Common myeloid progenitor, CD34-positive (primary cell): ENCODE results near the gene AFTPH.

Experiments
- CTCF ChIA-PET: fragments of 350-600 bp; sonication (Branson Sonifier 250); formaldehyde crosslinking; loops from one replicate; lab custom pipeline; 2021; ENCODE audit warnings: antibody characterized with exemption; lab: Charles Lee
- POLR2A ChIA-PET: fragments of 350-600 bp; sonication (Branson Sonifier 250); formaldehyde crosslinking; loops from one replicate; lab custom pipeline; 2021; ENCODE audit warnings: antibody characterized with exemption; lab: Charles Lee
- DNase-seq, 3 donors: peaks; one replicate each; pipeline versions ENCODE4 v3.0.0 to v3.0.0-alpha.2; 2013
- H3K27ac ChIP-seq, 2 experiments: 1 replicate in 1 of 2; 2 replicates in 1 of 2; pipeline ENCODE4 v1.7.0; 2013; ENCODE audit warnings: inconsistent platforms in 2 of 2, low read length in 2 of 2, mild to moderate bottlenecking in 2 of 2, low read depth in 1 of 2, moderate library complexity in 1 of 2; ENCODE audit not compliant: severe bottlenecking in 2 of 2, insufficient read depth in 1 of 2, poor library complexity in 1 of 2
- H3K27me3 ChIP-seq, 5 experiments: replicated peaks in 2 of 5; 1 replicate in 3 of 5; 2 replicates in 2 of 5; pipeline versions ENCODE4 v1.6.1 to v1.7.0; 2013; ENCODE audit warnings: low read length in 4 of 5, mild to moderate bottlenecking in 2 of 5, moderate library complexity in 2 of 5, inconsistent platforms in 1 of 5; ENCODE audit not compliant: insufficient read depth in 5 of 5, control insufficient read depth in 4 of 5
- H3K36me3 ChIP-seq, 4 experiments: 1 replicate in 2 of 4; 2 replicates in 2 of 4; pipeline versions ENCODE4 v1.6.1 to v1.7.0; 2013; ENCODE audit warnings: low read length in 3 of 4, control low read depth in 1 of 4, mild to moderate bottlenecking in 1 of 4; ENCODE audit not compliant: control insufficient read depth in 4 of 4, insufficient read depth in 4 of 4
- H3K4me1 ChIP-seq, 4 experiments: 1 replicate in 3 of 4; 2 replicates in 1 of 4; pipeline versions ENCODE4 v1.6.1 to v1.7.1; 2013; ENCODE audit warnings: low read length in 3 of 4, mild to moderate bottlenecking in 3 of 4, control low read depth in 1 of 4, inconsistent platforms in 1 of 4, moderate library complexity in 1 of 4; ENCODE audit not compliant: control insufficient read depth in 4 of 4, insufficient read depth in 4 of 4; ENCODE audit errors: control extremely low read depth in 1 of 4
- H3K4me3 ChIP-seq, 7 experiments: 1 replicate in 4 of 7; 2 replicates in 3 of 7; pipeline versions ENCODE4 v1.5.1 to v1.7.0; 2013; ENCODE audit warnings: mild to moderate bottlenecking in 7 of 7, low read length in 6 of 7, moderate library complexity in 6 of 7, inconsistent platforms in 2 of 7, low read depth in 2 of 7, control low read depth in 1 of 7; ENCODE audit not compliant: insufficient read depth in 4 of 7, control insufficient read depth in 1 of 7; ENCODE audit errors: extremely low read depth in 1 of 7
- H3K9me3 ChIP-seq, 5 experiments: 1 replicate in 4 of 5; 2 replicates in 1 of 5; pipeline versions ENCODE4 v1.6.1 to v1.7.1; 2013; ENCODE audit warnings: low read length in 4 of 5, mild to moderate bottlenecking in 2 of 5, inconsistent platforms in 1 of 5, low read depth in 1 of 5, moderate library complexity in 1 of 5; ENCODE audit not compliant: control insufficient read depth in 4 of 5, insufficient read depth in 2 of 5; ENCODE audit errors: control extremely low read depth in 1 of 5
- WGBS: methylation state at CpG from one replicate; pipeline ENCODE4 v1.1.5; 2013; ENCODE audit not compliant: insufficient coverage; 5-methylcytosine and 5-hydroxymethylcytosine counted together

Gene AFTPH

GRCh38 chr2:64639691-64640090 lies 115.6 kb downstream of the AFTPH start:
- no peaks in the 10 kb centered on the region for H3K27me3 ChIP-seq
- WGBS: 29% methylated on average over 1 of the region's 2 CpGs
- ChIA-PET POLR2A (no interaction called here), CTCF (interaction anchor here (0.9 to 2.7 kb wide), 6 partner anchors 13 to 228 kb away, joined by 3 to 7 read pairs (median 4); partner anchors contain the start of gene SERTAD2)
- H3K4me1 ChIP-seq: peaks cover 49 to 99% (median 90%) of the 10 kb centered on the region in 4 experiments
- H3K4me3 ChIP-seq: no peak overlapping the region
- no peak for DNase-seq
- peaks cover 2 to 24% (median 9%) of the 10 kb centered on the region in 4 experiments for H3K36me3 ChIP-seq
- H3K27ac ChIP-seq: peak overlapping the region in 1 of 2 experiments; percentile 56
- no peaks in the 10 kb centered on the region for H3K9me3 ChIP-seq

DNA sequence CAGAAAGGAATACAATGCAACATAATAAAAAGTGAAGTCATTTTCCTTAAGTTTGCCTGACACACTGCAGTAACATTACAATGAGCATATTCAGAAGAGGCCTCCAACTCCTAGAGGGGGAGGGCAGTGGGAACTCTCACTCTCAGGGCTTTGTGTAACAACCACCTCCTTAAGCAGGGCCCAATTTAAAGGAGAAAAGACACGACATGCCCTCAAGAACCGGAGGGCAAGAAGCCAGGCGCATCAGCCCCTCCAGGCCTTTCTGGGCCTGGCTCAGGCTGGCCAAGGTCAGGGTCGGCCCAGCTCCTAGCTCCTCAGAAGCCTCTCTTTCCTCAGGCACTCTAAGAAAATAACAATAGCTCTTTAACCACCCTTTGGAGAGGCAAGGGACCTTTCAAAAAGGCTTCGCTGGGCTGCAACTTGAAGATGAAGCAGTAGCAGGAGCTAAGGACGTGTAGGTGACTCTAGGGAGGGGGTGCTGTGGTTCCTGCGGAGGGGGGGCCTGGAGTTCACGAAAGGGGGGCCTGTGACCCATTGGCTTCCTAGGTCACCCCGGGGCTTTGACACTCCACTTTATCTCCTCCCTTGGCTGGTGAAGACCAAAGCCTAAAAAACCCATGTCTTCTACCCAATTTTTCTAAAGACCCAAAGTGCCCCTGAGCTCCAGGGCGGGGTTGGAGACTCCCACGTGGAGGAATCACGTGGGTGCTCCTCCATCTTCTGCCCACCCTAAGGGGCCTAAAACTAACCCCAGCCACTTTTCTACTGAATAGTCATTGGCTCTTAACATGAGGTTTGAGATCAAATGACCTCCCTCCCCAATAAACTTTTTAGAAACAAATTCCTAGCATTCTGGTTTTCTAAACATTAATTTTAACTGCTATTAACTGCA lies 116.3 kb downstream of the AFTPH start:
- no peak for DNase-seq
- Histone ChIP-seq H3K27me3 (no peaks in the 10 kb centered on the region), H3K36me3 (peaks cover 0 to 17% (median 6%) of the 10 kb centered on the region in 4 experiments), H3K9me3 (no peaks in the 10 kb centered on the region), H3K27ac (peak overlapping the region; percentile 6 to 56), H3K4me1 (peaks cover 44 to 100% (median 92%) of the 10 kb centered on the region in 4 experiments), H3K4me3 (peak overlapping the region in 1 of 7 experiments; percentile 20)
- ChIA-PET CTCF (interaction anchor here (1.0 to 2.7 kb wide), 6 partner anchors 13 to 227 kb away, joined by 3 to 7 read pairs (median 4); partner anchors contain the start of gene SERTAD2), POLR2A (no interaction called here)
- WGBS: 57% methylated on average over 12 of the region's 12 CpGs

- Histone ChIP-seq H3K4me3 (no peak overlapping the region), H3K27me3 (no peaks in the 10 kb centered on the region), H3K36me3 (peaks cover 0 to 9% (median 0%) of the 10 kb centered on the region in 4 experiments), H3K4me1 (peaks cover 52 to 100% (median 89%) of the 10 kb centered on the region in 4 experiments), H3K9me3 (no peaks in the 10 kb centered on the region), H3K27ac (peak overlapping the region; percentile 12 to 56)
- POLR2A ChIA-PET: no interaction called here
- WGBS: 70% methylated on average over 3 of the region's 10 CpGs
- CTCF ChIA-PET: interaction anchor here (1.6 to 5.7 kb wide), 2 partner anchors 12 to 34 kb away, joined by 3 to 46 read pairs; partner anchors contain the start of gene SERTAD2
- DNase-seq: no peak
Observed at GRCh38 chr2:64641599-64641998, 117.5 kb downstream of the AFTPH start.
